GM12873 (cell line): Measurements from ENCODE around the gene HSD17B14.

ENCODE experiments used
- TF ChIP-seq, protein P1 (sequence below): IDR thresholded peaks from 2 replicates; pipeline ENCODE4 v1.5.1; 2012; ENCODE audit warnings: low read depth, mild to moderate bottlenecking, moderate library complexity, low read length, control low read depth; ENCODE audit not compliant: insufficient read depth; ENCODE audit errors: missing control alignments

The HSD17B14 gene

DNA sequence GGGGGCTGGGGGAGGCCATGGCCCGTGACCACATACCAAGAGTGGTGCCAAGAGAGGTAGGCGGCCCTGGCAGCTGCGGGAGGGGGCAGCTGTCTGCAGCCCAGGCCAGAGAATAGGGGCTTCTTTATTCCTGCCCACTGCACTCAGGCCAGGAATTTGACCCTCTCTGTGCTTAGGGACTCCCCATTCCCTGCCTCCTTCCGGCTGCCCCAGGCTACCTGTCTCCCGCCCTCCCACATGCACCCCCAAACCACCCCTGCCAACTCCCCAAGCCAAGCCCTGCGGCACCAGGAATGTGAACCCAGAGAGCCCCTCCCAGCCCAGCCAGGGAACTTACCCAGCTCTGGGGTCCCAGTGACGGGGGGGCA is 31.4 kb upstream of the HSD17B14 start:
- TF ChIP-seq, protein P1, sequence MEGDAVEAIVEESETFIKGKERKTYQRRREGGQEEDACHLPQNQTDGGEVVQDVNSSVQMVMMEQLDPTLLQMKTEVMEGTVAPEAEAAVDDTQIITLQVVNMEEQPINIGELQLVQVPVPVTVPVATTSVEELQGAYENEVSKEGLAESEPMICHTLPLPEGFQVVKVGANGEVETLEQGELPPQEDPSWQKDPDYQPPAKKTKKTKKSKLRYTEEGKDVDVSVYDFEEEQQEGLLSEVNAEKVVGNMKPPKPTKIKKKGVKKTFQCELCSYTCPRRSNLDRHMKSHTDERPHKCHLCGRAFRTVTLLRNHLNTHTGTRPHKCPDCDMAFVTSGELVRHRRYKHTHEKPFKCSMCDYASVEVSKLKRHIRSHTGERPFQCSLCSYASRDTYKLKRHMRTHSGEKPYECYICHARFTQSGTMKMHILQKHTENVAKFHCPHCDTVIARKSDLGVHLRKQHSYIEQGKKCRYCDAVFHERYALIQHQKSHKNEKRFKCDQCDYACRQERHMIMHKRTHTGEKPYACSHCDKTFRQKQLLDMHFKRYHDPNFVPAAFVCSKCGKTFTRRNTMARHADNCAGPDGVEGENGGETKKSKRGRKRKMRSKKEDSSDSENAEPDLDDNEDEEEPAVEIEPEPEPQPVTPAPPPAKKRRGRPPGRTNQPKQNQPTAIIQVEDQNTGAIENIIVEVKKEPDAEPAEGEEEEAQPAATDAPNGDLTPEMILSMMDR, result no peak

DNA sequence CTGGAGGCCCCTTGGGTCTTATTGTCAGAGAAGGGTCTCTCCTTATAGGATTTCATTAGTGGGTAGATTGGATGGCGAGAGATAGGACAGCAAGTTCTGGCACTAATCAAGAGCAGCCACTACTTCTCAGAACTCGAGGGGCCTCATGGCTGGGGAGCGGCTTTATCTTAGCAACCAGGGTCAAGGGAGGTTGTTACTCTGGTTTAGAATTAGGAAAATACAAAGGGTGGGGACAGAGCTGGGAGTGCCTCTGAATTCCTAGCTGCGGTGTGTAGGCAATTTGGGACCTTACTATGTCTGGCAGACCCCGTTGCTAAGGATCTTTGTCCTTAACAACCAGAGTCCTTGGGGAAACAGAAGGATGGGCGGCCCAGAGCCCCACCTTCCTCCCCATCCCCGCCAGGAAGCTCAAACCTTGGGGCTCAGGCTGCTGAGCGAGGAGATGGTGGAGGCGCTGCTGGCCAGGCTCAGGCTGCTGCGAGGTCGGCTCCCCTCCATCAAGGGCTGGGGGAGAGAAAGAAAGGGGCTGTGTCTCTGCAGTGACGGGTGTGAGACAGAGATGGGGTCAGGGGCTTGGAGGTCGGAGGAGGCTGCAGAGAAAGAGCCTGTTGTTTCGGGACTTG is 30.9 kb upstream of the HSD17B14 start:
- TF ChIP-seq, protein P1, result no peak

DNA sequence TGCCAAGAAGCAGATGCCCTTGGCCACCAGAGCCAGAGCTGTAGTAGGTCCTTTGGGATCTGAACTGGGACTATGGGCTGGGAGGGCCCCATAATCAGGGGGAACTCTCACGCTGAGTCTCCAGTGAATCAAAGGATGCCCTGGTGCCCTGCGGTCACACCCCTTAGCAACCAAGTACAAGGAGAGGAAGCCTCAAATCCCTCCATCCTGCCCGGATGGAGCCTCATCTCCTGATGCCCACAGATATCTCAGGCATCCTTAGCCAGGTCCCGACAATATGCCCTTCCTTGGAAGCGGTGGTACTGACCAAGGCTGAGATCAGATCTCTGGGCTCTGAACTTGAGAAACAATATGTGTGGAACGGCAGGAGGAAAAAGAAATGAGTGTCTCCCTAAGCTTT is 30.4 kb upstream of the HSD17B14 start:
- TF ChIP-seq, protein P1, result no peak

DNA sequence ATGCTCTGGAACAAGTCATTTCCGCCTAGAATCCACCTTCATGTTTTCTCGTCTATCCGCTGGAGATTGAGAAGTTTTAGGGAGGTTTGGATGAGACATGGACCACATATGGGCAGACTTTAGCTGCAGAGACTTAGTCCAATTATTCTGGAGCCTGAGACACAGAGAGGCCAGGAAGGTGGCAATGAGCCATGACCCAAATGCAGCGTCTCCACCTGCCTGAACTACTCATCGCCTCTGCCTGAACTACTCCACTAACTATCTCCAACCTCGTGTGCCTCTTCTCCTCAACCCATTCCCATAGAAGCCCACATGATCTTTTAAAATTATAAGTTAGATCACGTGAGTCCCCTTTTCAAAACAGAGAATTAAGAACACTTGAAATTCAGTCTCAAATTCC is 26.5 kb upstream of the HSD17B14 start:
- TF ChIP-seq, protein P1, result no peak

DNA sequence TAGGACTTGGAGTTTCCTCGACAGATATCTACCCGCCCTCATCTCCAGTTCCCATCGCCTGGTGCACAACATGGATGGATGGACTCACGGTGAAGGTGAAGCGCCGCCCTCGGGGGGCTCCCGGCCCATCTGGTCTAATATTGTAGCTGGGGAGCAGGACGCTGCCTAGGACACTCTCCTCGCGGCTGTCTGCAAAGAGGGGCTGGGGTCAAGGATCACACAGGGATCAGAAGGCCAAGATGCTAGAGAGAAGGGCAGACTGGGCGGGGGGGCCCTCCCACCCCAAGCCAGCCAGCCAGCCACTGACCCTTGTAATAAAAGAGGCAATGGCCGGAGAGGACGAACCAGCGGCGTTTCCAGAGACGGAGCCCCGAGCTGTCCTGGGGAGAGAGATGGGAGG is 25.0 kb upstream of the HSD17B14 start:
- TF ChIP-seq, protein P1, result no peak

DNA sequence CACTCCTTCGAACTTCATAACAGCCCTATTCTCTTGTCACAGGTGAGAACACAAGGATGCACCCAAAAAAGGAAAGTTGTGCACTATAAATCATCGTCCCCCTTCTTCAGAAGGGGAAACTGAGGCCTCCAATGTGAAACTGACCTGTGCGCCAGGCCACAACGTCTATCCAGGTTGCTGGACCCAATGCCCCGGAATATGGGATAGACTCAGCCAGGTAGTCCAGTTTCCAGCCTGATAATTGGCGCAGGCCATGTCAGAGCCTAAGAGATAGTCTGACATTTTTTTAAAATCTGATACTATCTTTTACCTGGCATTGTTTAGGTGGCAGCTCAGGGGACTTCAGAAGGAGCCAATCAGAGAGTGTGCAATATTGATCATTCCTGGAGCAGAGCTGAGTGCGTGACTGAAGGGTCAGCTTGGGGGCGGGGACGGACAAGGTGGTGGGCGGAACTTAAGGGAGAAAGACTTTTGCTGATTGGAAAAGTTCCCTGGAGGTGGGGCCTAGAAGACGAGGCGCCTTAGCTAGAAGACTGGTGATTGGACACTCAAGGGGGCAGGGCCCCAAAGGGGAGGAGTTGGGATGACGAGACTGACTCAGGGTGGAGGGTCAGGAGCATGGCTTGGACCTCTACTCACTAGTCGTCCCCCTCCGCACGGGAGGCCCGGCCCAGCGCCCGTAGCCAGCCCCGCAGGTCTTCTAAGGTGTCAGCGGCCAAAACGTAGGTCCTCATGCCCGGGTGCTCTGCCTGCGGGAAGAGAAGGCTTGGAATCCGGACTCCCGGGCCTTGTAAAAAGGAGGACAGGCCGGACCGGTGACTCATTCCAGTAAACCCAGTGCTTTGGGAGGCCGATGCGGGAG is 23.7 kb upstream of the HSD17B14 start:
- TF ChIP-seq, protein P1, result no peak

DNA sequence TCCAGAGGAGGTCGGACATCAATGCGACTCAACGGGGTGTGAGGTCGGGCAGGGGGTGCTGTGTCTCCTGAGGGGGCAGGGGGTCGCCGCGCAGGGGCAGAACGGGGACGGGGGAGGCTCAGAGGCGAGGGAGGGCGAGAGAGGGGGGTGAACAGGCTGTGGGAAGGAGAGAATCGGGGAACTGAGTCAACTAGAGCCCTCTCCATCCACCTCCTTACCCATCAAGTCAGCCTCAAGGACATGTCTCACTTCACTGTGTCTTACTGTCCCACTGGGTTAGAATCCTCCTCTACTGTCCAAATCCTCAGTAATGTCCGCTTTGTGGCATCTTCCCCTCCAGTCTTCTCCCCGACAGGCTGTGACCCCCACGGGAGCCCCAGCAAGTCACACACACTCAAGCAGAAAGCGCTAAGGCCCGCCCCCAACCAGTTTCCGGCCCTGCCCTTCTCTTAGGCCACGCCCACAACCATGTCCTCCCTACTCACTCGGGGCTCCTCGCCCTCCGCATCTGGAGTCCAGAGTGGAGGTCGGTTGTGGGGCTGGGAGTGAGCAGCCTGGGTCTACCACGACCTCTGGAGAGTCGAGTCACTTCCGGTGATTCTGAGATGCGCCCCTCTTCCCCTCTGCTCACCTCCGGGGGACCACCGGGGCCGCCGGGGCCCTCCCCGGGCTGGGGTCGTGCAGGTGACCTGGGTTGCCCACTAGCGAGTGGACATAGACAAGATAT is 22.9 kb upstream of the HSD17B14 start:
- TF ChIP-seq, protein P1, result no peak
